GM06990 (cell line): ENCODE data around the gene FAP.

Experiments
- DNase-seq: peaks from one replicate; pipeline ENCODE4 v3.0.0-alpha.2; 2011; ENCODE audit not compliant: insufficient read length; ENCODE audit errors: extremely low read depth
- H3K27me3 ChIP-seq: replicated peaks from 2 replicates; pipeline ENCODE4 v1.6.0; 2011; ENCODE audit warnings: low read length; ENCODE audit not compliant: control insufficient read depth, insufficient read depth
- H3K36me3 ChIP-seq: 2 replicates; pipeline ENCODE4 v1.5.1; 2011; ENCODE audit warnings: low read length; ENCODE audit not compliant: control insufficient read depth, insufficient read depth
- H3K4me3 ChIP-seq: replicated peaks from 2 replicates; pipeline ENCODE4 v1.5.1; 2011; ENCODE audit warnings: low read depth, mild to moderate bottlenecking, control low read depth, low read length
- CTCF ChIP-seq: IDR thresholded peaks from 2 replicates; pipeline ENCODE4 v1.5.1; 2011; ENCODE audit warnings: low read length, control low read depth, mild to moderate bottlenecking, inconsistent platforms; ENCODE audit not compliant: insufficient read depth, poor library complexity, severe bottlenecking

The FAP gene

GRCh38 chr2:162185541-162186232 is 57.6 kb downstream of the FAP start:
- Histone ChIP-seq H3K36me3 (no peaks in the 10 kb centered on the region), H3K27me3 (no peaks in the 10 kb centered on the region), H3K4me3 (no peak overlapping the region)
- DNase-seq: no peak
- TF ChIP-seq CTCF: no peak

- H3K36me3 ChIP-seq: no peaks in the 10 kb centered on the region
- no peak for TF ChIP-seq CTCF
- H3K27me3 ChIP-seq: no peaks in the 10 kb centered on the region
- H3K4me3 ChIP-seq: no peak overlapping the region
- DNase-seq: no peak
Observed at GRCh38 chr2:162184821-162185450, 58.3 kb downstream of the FAP start.

GRCh38 chr2:162184359-162184758 is 58.9 kb downstream of the FAP start:
- DNase-seq: no peak
- TF ChIP-seq CTCF: no peak
- H3K4me3 ChIP-seq: no peak overlapping the region
- H3K27me3 ChIP-seq: no peaks in the 10 kb centered on the region
- H3K36me3 ChIP-seq: no peaks in the 10 kb centered on the region

- DNase-seq: no peak
- no peaks in the 10 kb centered on the region for H3K36me3 ChIP-seq
- no peak for TF ChIP-seq CTCF
- no peaks in the 10 kb centered on the region for H3K27me3 ChIP-seq
- no peak overlapping the region for H3K4me3 ChIP-seq
Observed at GRCh38 chr2:162182395-162182794, 60.9 kb downstream of the FAP start.

GRCh38 chr2:162177301-162177700 is 65.9 kb downstream of the FAP start:
- no peaks in the 10 kb centered on the region for H3K27me3 ChIP-seq
- DNase-seq: no peak
- no peaks in the 10 kb centered on the region for H3K36me3 ChIP-seq

More at GRCh38 chr2:162177301-162177700, 65.9 kb downstream of the FAP start:
- no peak overlapping the region for H3K4me3 ChIP-seq
- TF ChIP-seq CTCF: no peak
